GM19467 (cell line): ENCODE results near the gene GSTO1.

Experiments
- ATAC-seq: cut with Tn5 transposase; IDR thresholded peaks from one replicate; pipeline ENCODE4 v1.9.1; 2021; ENCODE audit warnings: mild to moderate bottlenecking, moderate library complexity; ENCODE audit not compliant: unreplicated experiment

The GSTO1 gene

DNA sequence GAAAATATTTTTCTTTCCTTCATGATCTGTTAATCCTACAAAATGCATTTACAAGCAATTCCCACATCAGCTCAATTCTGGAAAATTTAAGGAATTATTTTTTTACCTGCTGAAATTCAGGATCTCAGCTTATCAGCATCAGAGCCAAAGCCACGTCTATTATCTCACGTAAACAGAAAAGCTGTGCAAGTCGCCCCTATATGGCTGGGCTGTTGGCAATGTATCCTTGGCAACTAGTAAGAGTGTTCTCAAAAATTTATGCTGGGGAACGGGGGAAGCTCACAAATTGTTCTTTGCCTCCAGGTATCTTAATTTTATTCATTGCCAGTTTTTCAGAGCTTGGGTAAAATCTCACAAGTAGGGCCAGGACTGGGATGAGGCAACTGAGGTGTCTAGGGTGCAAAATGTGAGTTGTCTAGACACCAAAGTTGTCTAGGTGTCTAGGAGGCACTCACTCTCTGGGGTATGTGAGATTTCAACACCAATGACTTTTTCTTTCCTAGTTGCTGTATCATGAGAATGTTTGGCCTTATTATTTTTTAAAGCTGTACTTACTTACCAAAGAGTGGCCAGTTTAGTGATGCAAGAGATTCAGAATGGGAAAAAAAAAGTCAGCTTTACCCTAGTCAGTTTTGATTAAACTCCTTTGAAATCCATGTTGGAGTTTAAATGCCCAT, 19.3 kb downstream of the GSTO1 start:
- ATAC-seq, result no peak

DNA sequence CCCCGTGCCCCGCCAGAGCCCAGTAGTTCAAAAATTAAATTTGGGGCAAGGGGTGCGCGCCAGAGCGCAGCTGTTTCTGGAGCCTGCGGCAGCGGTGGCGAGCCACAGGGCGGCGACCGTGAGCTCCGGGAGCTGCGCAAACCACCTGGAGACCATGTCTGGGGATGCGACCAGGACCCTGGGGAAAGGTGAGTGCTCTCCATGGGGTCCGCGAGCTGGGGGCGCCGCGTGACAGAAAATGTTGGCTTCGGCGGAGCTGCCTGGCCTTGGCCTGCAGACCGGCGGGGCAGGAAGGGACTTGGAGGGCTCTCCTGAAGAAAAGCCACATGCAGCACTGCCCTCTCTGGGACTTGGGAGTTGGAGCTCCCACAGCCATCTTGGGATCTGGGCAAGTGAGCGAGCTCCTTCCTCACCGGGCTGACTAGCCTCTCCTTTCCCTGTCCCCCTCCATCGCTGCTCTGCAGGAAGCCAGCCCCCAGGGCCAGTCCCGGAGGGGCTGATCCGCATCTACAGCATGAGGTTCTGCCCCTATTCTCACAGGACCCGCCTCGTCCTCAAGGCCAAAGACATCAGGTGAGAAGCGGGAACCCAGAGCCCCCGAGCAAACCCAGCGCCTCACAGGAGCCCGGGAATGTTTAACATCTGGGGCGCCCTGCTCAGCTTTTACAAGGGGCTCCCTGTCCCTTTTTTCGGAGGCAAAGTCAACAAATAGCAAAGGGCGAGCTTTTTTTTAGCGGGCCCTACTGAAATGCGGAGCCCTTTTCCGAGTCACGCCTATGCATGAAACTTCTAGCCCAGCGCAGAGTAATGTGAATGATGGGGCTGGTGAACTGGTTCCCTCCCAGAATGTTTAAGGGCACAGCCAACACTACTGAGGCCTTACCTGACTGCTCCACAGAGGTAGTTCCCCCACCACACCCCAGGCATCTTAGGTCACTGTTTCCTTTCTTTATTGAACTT, 20.4 kb downstream of the GSTO1 start:
- ATAC-seq, result no peak

DNA sequence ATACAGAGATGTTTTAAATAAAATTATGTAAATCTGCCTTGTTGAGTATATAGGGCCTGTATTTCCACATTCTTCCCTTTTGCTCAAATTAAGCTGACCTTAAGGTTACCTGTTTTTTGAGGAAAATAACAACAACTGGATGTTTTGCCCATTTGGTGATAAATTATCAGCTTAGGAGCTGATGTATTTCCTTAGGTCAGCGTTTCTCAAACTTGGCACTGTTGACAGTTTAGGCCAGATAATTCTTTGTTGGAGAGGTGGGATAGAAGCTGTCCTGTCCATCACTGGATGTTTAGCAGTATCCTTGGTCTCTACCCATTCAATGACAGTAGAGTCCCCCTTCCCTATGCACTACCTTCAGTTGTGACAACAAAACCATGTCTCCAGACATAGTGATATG, 21.5 kb downstream of the GSTO1 start:
- no peak for ATAC-seq

DNA sequence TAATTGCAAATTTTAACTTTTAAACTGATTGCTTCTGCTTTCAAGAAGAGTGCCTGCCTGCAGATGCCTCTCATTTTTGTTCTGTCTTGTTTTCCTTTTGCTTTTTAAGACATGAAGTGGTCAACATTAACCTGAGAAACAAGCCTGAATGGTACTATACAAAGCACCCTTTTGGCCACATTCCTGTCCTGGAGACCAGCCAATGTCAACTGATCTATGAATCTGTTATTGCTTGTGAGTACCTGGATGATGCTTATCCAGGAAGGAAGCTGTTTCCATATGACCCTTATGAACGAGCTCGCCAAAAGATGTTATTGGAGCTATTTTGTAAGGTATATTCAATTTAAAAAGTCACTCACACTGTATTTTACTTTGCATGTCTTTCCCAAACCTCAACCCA, 23.1 kb downstream of the GSTO1 start:
- ATAC-seq, result no peak

DNA sequence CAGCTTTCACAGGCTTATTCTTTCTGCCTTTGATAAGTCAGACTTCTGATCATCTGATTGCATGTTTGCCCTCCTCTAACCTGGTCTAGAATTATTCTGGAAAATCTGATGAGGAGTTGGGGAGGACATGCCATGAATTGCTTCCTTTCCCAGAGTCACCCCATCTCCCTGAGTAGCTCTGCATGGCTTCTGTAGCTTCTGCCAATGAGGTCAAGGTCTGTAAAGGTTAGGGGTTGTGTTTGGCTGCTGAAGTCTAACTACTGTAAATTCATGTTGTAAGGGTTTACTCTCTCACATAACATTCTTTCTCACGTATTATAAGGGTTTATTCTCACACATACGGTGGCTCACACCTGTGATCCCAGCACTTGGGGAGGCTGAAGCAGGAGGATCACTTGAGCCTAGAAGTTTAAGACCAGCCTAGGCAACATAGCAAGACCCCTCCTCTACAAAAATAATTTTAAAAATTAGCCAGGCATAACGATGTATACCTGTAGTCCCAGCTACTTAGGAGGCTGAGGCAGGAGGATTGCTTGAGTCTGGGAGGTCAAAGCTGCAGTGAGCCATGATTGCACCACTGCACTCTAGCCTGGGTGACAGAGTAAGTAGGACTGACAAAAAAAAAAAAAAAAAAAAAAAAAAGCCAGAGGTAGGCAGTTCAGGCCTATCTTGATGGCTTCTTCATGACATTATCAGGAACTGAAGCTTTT, 25.0 kb downstream of the GSTO1 start:
- ATAC-seq, result no peak

DNA sequence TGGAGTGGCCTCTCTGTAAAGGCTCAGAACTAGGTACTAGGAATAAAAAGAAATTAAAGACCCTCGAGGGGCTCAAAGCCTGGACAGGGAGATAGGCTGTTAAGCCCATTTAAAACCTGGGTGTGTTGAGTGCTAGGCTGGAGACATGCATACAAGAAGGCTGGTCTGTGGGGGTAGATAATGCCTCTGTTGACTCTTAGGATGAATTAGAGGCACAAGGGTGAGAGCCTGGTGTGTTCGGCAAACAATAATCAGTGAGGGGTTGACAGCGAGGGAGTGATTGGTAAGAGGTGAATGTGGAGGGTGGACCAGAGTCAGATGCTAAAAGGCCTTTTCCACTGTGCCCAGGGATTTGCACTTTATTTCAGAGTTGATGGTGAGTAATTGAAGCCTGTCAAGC, 27.0 kb downstream of the GSTO1 start:
- no peak for ATAC-seq

DNA sequence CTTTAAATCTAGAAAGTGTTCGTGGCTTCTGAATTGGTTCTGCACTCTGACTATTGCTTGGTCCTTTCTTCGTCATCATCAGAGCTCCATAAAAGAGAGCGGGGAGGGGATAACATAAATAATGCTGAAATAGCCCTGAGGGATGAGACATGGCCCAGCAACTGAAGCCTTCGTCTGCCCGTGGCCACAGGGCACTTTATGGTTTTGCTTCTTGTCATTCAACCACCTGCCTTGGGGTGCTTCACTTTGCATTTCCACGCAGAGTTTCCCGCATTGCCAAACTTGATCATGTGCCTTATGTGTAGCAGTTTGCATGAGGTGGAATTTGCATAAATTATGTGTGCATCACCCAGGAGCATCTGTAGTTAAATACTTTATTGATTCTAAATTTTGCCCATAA, 30.2 kb downstream of the GSTO1 start:
- ATAC-seq, result no peak

DNA sequence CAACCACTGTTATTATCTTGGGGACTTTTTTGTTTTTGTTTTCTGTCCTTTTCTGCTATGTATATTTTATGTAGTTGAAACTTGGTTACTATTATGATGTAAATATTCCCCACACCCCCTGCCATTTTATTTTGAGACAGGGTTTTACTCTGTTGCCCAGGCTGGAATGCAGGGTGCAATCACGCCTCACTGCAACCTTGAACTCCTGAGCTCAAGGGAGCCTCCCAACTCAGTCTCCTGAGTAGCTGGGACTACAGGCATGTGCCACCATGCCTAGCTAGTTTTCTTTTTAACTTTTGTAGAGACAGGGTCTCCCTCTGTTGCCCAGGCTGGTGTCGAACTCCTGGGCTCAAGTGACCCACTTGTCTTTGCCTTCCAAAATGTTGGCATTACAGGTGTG, 32.2 kb downstream of the GSTO1 start:
- no peak for ATAC-seq

DNA sequence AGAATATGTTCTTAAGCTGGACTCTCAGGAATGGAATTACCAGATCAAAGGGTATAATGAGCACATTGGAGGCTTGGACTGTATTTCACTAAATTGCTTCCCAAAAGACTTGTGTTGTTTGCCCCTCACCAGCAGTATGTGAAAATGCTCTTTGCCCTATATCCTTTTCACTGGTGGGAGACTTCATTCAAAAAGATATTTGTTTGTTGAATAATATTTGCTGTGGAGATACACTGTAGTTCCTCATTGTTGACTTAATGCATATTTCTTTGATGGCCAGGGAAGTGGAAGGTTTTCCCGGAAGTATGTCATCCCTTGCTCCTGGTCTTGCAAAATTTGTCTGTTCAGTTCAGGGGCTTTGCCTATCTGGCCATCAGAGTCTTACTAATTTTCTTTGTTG, 33.7 kb downstream of the GSTO1 start:
- no peak for ATAC-seq

DNA sequence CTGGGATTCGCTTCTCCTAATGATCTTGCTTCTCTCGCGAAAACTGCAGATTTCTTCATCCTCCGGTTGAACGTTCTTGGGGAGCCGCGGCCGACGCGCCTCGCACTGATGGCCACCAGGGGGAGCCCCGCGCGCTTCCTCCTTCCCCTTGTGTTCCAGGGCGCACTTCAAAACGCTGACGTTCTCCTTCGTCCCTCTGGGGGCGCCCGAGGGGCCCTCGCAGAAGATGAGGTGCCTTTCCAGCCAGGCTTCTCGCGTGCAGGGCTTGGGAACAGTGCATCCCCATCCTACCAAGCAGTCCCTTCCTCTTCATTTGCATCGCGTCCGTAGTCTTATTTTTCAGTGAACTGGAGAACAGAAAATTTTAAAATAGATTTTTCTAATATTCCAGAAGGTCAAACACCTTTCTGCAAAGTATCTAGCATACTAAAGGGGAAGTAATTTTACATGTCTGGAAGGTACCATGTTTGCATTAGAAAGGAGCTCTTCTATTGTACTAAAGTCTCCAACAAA, 36.8 kb downstream of the GSTO1 start:
- ATAC-seq, result peak; percentile 98

DNA sequence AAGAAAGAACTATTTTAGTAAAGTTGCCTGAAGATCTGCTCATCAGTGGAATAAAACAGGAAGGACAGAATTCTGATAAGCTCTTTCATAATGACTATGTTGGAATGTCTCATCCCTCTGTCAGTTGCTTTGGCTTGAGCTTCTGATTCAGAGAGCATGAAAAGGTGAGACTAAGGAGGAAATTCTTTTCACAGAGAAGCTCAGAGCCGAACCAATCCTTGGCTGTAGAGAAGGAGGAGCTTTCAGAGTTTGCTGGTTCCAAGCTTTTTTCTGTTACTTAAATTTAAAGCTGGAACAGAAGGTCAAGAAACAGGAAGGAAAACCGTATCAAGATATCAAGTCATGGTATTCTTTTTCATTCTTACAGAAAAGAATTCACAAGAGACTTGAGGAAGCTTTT, 38.3 kb downstream of the GSTO1 start:
- no peak for ATAC-seq

DNA sequence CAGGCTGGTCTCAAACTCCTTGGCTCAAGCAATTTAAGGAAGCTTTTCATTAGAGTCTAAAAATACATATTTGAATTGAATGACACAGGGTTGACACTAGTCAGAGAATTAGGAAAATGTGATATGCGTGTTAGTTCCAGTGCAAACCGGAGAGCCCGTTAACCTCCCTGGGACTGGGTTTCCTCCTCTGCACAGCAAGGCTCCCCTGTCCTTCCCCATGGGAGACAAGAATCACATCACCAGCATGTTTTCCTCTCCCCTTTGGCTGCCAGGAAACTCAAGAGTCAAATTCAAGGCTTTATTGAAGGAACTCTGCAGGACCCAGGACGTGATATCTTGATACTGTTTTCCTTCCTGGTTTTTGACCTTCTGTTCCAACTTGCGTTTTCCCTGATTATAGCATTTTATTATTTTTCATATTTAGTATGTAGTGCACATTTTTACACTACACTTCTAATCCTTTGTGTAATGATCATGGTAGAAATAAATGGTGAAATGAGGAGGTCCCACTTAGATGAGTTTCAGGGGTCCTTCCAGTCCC, 39.2 kb downstream of the GSTO1 start:
- no peak for ATAC-seq

DNA sequence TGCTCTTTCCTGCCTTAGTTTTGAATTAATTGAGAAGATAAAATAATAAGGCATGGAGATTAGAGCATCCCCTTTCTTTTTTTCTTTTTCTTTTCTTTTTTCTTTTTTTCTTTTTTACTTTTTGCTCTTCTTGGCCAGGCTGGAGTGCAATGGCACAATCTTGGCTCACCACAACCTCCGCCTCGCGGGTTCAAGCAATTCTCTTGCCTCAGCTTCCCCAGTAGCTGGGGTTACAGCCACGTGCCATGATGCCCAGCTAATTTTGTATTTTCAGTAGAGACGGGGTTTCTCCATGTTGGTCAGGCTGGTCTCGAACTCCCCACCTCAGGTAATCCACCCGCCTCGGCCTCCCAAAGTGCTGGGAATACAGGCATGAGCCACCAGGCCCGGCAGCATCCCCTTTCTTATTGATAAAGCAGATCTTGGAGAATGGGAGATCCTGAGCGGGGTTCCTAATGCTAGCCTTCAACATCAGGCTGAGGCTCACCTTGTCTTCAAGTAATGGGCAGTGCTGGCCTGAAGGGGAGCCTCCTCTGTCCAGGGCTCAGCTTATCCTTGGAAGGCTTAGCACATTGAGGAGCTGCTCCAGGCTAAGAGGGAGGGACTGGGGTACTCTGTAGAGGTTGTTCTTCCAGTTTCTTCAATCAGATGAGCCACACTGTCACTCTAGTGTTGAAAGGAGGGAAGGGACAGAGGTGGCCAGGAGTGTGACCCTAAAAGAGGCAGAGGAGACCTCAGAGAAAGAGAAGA, 42.2 kb downstream of the GSTO1 start:
- no peak for ATAC-seq

DNA sequence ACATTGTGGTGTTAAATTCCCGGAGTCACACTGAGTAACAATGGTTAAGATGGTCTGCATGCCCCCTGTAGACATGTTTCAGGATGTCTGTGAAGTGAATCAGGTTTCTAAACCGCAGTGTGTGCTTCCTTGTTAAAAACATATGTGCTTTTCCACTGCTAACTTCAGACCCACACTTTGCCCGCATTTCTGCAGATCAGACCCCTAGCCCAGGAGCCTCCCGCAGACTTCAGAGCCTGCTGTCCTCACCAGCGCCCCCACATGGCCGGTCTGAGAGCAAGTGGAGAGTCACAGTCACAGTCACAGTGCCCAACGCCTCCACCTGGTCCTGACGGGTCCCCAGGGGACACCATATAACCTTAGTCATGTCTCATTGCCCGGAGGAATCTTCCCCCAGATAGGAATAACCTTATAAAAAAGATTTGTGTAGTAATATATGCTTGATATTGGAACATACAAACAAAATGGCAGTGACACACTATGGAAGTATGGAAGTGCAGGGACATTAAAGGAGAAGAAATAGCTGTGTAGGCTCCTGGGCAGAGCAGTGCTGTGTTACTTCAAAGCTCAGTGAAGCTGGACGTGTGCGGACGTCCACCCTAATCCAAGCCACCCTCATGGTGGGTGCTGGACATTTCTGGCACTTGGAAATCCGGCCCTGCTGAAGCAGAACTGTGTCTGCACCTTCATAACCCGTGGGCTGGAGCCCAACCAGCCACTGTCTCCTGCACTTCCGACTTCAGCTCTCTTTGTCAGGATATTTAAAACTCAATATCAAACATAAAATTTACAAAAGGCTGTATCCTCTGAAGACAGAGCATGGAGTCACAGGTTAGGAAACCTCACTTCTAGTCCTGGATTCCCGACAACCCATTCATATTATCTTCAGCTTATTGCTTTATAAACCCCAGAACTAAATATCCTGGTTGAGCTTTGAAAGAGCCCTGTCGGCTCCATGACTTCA, 43.3 kb downstream of the GSTO1 start:
- no peak for ATAC-seq

DNA sequence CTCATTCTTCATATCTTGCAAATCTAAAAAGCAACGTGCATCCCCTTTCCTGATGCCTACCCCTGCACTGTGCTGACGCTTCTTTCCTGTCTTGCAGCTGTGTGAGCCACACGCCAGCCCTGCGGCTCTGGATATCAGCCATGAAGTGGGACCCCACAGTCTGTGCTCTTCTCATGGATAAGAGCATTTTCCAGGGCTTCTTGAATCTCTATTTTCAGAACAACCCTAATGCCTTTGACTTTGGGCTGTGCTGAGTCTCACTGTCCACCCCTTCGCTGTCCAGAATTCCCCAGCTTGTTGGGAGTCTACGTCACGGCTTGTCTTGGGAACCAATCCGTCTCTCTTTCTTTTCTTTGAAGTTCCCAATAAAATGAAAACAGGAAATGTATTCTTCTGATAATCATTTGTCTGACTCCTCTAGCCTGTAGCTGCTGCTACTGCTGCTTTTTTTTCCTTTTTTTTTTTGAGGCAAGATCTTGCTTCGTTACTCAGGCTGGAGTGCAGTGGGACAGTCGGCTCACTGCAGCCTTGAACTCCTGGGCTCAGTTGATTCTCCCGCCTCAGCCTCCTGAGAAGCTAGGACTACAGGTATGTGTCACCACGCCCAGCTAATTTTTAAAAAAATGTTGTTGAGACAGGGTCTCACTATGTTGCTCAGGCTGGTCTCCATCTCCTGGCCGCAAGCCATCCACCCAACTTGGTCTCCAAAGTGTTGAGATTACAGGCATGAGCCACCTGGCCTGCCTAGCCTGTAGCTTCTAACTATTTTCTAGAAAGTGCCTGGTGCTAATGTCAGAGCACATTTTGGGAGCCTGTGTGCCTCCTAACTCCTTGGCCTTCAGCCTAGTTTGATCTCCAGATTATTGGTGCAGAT, 44.6 kb downstream of the GSTO1 start:
- ATAC-seq, result no peak

DNA sequence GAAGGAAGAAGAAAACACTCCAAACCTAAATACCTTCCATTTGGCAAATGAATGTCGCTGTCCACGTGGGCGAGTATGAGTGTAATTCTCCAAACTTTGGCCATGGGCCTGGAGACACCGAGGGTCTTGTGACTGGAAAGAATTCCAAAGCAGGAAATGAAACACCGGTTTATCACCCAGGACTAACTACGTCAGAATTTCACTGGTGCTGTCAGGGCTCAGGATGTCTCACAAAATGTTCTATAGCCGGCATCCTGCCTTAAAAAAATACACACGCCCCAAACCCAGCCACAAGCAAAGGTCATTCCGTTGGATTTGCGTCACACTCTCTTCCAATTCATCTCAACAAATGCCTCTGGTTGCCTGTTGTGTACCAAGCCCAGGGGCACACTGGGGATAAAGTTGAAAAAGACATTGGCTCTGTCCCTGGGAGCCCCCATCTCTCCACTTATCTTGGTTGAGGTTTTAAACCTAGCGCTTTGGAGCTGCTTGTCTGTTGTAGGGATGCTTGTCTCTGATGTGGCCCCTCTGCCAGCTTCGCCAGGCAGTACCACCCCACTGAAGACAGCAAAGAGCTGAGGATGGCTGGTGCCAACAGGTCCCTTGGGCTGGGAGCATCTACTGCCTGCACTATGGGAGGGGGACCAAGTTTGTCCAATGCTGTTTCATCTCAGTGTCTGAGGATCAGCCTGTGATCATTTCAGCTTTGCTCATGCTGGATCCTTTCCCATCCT, 45.5 kb downstream of the GSTO1 start:
- no peak for ATAC-seq

DNA sequence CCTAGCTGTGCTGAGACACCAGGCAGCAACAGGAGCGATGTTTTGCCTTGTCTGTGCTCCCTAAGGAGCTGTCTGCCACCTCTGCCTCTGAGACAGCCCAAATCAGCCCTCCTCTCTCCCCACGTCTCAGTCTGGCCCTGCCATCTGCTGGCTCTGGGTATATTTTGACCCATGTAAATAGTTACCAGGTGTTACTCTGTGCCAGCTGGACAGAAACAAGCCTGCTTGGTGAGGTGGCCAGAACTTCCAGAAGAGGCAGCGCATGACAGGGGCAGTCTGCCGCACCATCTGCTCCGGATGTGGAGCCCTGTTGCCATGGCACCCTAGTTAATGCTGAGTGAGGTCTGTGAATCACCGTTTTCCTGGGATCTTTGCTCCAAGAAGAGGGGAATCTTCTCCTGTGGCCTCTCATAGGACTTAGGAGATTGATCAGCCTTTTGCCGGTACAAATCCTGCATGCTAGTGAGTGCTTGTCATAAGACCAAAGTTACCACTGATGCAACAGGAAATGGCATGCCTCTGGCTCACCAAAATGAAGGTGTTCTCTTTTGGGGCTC, 46.1 kb downstream of the GSTO1 start:
- ATAC-seq, result no peak
